Activated B cell treated with CpG ODN at 0.5 μM for 24 hours (primary cell): Measurements from ENCODE around the gene LONP1. TPM values are rescaled to one million over a fixed set of nuclear protein-coding genes. Genes with fewer than 3 reads are reported as not detected.

Source experiments
- ATAC-seq: fragments of 200-7000 bp; cut with Tn5 transposase; one replicate; pipeline ENCODE4 v1.10.0; 2021; ENCODE audit warnings: low read depth, mild to moderate bottlenecking, moderate library complexity
- CTCF ChIA-PET: fragments of 350-600 bp; sonication (Branson Sonifier 250); formaldehyde crosslinking; loops from one replicate; lab custom pipeline; 2021; ENCODE audit warnings: antibody characterized with exemption; lab: Charles Lee
- POLR2A ChIA-PET: fragments of 350-600 bp; sonication (Branson Sonifier 250); formaldehyde crosslinking; loops from one replicate; lab custom pipeline; 2021; ENCODE audit warnings: antibody characterized with exemption; lab: Charles Lee
- DNase-seq: peaks from one replicate; pipeline ENCODE4 v3.0.0; 2022
- H3K27ac Mint-ChIP-seq: one replicate; pipeline ENCODE4 v1.8.0; 2020; ENCODE audit warnings: mixed read lengths
- H3K27me3 Mint-ChIP-seq: one replicate; pipeline ENCODE4 v1.8.0; 2021; ENCODE audit warnings: mixed read lengths
- H3K36me3 Mint-ChIP-seq: one replicate; pipeline ENCODE4 v1.8.0; 2021; ENCODE audit warnings: low read depth, mixed read lengths
- H3K4me1 Mint-ChIP-seq: one replicate; pipeline ENCODE4 v1.8.0; 2021; ENCODE audit warnings: mixed read lengths
- H3K4me3 Mint-ChIP-seq: one replicate; pipeline ENCODE4 v1.8.0; 2020; ENCODE audit warnings: mild to moderate bottlenecking, mixed read lengths
- H3K9me3 Mint-ChIP-seq: one replicate; pipeline ENCODE4 v1.8.0; 2020; ENCODE audit warnings: mixed read lengths
- intact Hi-C: fragments of 100-400 bp; cut with micrococcal nuclease; formaldehyde crosslinking; loops from one replicate; pipeline ENCODE4 v1.15.1; 2024
- total RNA-seq: library from RNA; stranded (reverse); gene quantifications from 2 replicates; pipeline ENCODE4 v1.2.3, GENCODE V29; 2022
- TF ChIP-seq, protein P1 (sequence below): fragments of 200-600 bp; IDR thresholded peaks from one replicate; pipeline ENCODE4 v1.8.0; 2022; ENCODE audit warnings: antibody characterized with exemption, mild to moderate bottlenecking

LONP1 gene
- total RNA-seq, 1 donor from 2014 or later = 72.9 TPM

DNA sequence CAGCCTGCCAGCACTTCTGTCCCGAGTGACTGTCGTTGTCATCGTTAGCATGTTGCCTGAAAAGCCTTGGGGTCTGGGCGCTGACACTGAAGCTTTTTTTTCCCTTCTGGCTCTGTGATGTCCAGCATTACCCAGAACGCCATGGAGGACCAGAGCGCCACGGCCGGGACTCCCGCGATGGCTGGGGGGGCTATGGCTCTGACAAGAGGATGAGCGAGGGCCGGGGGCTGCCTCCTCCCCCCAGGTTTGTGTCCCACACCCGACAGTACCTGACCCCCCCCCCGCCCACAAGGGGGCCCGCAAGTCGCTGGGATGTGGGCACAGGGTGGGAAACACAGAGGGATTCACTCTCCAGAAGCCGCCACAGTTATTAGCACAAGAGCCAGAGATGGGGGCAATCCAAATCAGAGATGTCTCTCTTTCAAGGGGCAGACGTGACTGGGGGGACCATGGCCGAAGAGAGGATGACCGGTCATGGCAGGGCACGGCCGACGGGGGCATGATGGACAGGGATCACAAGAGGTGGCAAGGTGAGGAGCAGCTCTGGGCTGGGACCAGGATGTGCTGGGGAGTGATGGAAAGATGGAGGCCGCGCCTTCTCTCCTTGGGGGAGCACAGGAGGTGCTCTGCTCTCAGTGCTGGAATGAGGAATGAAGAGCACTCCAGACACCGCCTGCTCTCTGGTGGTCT is 52.9 kb downstream of the LONP1 start:
- no peaks in the 10 kb centered on the region for H3K4me1 Mint-ChIP-seq
- ChIA-PET POLR2A (no interaction called here), CTCF (no interaction called here)
- H3K9me3 Mint-ChIP-seq = no peaks in the 10 kb centered on the region
- intact Hi-C loops = no loop called here
- no peak for ATAC-seq
- no peak overlapping the region for H3K4me3 Mint-ChIP-seq
- H3K27me3 Mint-ChIP-seq = no peaks in the 10 kb centered on the region
- peaks cover 84% of the 10 kb centered on the region for H3K36me3 Mint-ChIP-seq
- no peak overlapping the region for H3K27ac Mint-ChIP-seq
- TF ChIP-seq, protein P1, sequence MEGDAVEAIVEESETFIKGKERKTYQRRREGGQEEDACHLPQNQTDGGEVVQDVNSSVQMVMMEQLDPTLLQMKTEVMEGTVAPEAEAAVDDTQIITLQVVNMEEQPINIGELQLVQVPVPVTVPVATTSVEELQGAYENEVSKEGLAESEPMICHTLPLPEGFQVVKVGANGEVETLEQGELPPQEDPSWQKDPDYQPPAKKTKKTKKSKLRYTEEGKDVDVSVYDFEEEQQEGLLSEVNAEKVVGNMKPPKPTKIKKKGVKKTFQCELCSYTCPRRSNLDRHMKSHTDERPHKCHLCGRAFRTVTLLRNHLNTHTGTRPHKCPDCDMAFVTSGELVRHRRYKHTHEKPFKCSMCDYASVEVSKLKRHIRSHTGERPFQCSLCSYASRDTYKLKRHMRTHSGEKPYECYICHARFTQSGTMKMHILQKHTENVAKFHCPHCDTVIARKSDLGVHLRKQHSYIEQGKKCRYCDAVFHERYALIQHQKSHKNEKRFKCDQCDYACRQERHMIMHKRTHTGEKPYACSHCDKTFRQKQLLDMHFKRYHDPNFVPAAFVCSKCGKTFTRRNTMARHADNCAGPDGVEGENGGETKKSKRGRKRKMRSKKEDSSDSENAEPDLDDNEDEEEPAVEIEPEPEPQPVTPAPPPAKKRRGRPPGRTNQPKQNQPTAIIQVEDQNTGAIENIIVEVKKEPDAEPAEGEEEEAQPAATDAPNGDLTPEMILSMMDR = no peak
- DNase-seq = no peak

DNA sequence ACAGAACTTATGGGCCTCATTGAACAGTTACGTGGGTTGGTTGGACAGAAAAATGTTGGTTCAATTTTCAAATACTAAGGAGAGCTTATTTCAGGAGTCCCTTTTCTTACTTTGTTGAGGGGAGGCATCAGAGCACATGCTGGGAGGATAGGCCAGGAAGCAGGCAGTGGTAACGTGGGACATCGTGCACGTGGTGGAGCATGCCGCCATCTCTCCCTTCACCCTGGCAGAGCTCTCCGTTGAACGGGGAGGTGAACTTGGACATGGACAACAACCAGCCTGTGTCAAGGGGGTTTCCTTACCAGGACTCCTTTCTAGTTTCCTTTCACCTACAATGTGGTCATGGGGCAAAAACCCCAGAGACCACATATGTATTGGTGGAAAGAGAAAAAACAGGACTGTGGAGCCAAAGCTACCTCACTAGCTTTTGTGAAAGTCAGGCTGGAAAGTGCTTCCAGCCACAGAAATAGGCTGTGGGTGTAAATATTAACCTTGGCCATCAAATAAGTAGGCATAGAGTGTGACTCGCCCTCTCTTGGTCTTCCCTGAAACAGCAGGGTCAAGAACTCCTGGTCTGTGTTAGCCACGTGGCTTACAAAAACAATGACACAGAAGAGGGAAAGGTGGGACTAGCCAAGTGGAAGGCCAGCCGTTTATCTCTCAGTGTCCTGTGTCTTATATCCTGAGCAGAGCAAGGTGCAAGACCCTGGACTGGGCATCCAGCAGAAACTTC is 54.0 kb downstream of the LONP1 start:
- ChIA-PET CTCF (no interaction called here), POLR2A (interaction anchor here (0.6 to 0.8 kb wide), 2 partner anchors 43 to 427 kb away, joined by 3 read pairs; partner anchors contain the start of gene SAFB)
- no peak for ATAC-seq
- Mint-ChIP-seq H3K27me3 (no peaks in the 10 kb centered on the region), H3K4me3 (no peak overlapping the region), H3K27ac (peak overlapping the region; percentile 41), H3K4me1 (no peaks in the 10 kb centered on the region), H3K9me3 (no peaks in the 10 kb centered on the region), H3K36me3 (peaks cover 86% of the 10 kb centered on the region)
- TF ChIP-seq, protein P1 = no peak
- DNase-seq = no peak
- intact Hi-C loops = no loop called here

DNA sequence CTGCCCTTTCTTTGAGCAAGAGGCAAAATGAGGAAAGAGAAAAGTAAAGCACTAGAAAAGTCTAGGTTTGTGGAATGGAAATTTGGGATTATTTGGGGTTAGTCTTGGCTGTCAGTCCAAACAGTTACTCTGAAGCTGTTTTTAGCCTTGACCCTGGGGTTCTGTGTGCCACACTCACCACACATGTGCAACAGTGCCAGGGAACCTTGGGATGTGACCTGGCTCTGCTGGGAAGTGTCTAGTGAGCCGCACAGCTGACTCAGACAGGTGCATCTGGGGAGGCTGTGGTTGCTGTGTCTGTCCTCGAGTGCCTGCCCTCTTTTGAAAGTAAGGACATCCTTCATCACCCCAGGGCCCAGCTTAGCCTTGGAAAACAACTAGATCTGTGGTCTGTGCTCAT is 55.4 kb downstream of the LONP1 start:
- Mint-ChIP-seq H3K9me3 (no peaks in the 10 kb centered on the region), H3K4me3 (no peak overlapping the region), H3K27me3 (no peaks in the 10 kb centered on the region), H3K27ac (no peak overlapping the region), H3K4me1 (no peaks in the 10 kb centered on the region), H3K36me3 (peaks cover 90% of the 10 kb centered on the region)
- no peak for ATAC-seq
- ChIA-PET POLR2A (no interaction called here), CTCF (no interaction called here)
- intact Hi-C loops = no loop called here
- no peak for DNase-seq
- TF ChIP-seq, protein P1 = no peak

DNA sequence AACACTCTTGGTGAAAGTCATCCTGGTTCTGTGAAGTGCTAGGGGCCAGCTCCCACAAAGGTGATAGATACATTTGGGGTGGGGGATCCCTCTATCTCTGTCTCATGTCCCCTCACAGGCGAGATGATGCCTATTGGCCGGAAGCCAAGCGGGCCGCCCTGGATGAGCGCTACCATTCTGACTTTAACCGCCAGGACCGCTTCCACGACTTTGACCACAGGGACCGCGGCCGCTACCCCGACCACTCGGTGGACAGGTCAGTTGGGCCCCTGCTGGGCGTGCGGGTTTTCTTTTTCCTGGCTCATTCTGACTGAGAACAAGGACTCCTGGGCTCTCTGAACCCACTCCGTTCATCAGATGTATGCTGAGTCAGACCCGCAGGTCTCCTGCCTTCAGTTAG is 56.0 kb downstream of the LONP1 start:
- H3K36me3 Mint-ChIP-seq = peaks cover 88% of the 10 kb centered on the region
- intact Hi-C loops = no loop called here
- POLR2A ChIA-PET = no interaction called here
- H3K27ac Mint-ChIP-seq = no peak overlapping the region
- no peak for DNase-seq
- CTCF ChIA-PET = no interaction called here
- TF ChIP-seq, protein P1 = no peak
- H3K27me3 Mint-ChIP-seq = no peaks in the 10 kb centered on the region
- H3K9me3 Mint-ChIP-seq = no peaks in the 10 kb centered on the region
- H3K4me1 Mint-ChIP-seq = no peaks in the 10 kb centered on the region
- H3K4me3 Mint-ChIP-seq = no peak overlapping the region
- no peak for ATAC-seq

GRCh38 chr19:5661483-5661882 is 58.5 kb downstream of the LONP1 start:
- peaks cover 88% of the 10 kb centered on the region for H3K36me3 Mint-ChIP-seq
- H3K27me3 Mint-ChIP-seq = no peaks in the 10 kb centered on the region
- TF ChIP-seq, protein P1 = no peak
- ATAC-seq = no peak
- no peak for DNase-seq
- intact Hi-C loops = no loop called here
- no peak overlapping the region for H3K27ac Mint-ChIP-seq
- ChIA-PET CTCF (no interaction called here), POLR2A (interaction anchor here (1.2 kb wide), 1 partner anchor 39 kb away, joined by 3 read pairs; the partner anchor contains the start of genes SAFB and SAFB2)
- H3K9me3 Mint-ChIP-seq = no peaks in the 10 kb centered on the region
- H3K4me3 Mint-ChIP-seq = no peak overlapping the region
- H3K4me1 Mint-ChIP-seq = no peaks in the 10 kb centered on the region
